Measurements from ENCODE around the gene SLC29A1.

Gene SLC29A1

DNA sequence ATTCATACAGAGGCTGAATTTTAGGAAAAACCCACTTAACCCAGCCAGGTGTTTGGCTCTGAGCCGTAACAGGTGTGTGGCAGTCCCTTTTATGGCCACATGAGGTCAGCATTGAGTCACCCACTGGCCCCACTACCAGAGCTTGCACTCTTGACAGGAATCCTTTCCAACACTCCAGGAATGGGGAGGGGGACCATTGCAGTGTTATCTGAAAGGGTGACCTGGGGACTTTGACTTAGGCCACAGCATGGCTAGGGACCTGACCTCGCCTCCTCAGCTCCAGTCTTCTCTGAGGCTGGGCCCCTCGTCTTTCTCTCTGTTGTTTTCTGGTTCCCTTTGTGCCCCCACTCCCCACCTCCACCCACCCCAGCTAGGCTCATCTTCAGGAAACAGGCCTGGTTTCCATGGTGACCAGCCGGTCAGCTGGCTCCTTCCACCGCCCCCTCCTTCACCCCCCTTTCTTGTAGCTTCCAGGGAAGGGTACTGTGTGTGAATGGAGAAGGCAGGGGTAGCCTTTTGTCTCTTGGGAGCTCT lies 44.8 kb downstream of the SLC29A1 start:
- peak; percentile 70 for DNase-seq (ENCODE audit: low spot score)

DNA sequence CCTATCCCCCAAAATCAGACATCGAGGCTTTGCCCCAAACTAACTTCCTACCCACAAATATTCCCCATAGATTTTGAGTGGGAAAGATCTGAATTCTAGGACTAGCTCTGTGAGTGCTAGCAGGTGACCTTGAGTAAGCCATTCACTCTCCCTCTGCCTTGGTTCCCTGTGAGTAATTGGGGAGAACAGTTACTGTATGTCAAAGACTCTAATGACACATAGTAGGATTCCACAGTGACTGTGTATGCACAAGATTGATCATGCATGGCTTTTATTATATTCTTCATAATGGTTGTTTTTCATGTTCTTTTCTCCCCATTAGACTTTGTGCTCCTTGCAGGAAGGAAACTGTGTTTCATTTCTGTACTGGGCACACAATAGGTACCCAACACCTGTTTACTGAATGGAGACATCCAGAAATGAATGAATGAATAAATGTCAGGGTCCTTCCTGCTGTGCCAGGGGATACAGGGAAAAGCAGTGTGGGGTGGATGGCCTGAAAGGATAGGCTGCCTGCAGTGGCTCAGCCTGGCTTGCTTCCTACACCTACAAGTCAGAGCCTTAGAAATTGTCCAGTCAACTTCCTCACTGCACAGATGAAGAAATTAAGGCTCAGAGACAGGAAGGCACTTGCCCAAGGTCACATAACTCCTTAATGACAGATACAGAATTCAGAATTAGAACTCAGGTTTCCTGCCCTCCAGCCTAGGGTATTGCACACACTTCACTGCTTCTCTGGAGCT lies 46.0 kb downstream of the SLC29A1 start:
- no peak for DNase-seq (ENCODE audit: low spot score)

DNA sequence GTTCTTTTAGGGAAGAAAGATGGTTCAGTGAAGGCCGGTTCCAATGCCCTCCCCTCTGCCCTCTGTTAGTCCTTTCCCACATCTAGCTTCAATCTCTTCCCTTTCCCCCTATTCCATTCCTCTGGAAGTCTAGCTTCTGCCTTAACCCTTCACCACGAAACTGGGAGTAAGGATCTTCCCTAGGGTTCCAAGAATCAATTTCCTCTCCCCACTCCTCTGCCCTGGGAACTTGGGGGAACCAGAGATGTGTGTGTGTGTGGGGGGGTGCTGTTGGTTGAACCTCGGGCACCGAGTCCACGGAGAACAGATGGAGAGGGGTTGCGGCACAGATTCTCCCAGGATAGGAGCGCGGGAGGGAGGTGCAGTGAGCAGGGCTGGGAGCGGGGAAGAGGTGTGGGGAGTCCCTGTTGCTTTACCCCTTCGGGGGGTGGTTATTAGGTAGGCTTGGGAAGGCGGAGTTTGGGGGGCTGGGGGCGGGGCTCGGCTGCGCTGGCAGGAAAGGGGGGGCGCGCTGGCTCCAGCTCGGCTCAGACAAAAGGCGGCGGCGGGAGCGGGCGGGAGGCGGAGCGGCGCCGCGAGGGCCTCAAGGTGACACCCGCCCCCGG lies 46.6 kb downstream of the SLC29A1 start, which contains the start of gene TMEM151B:
TMEM151B (plus strand) TSS at position 530 of the 605 bp plus-strand sequence. CDS start 293 bp downstream, outside the sequence.
- DNase-seq (ENCODE audit: low spot score), result no peak

DNA sequence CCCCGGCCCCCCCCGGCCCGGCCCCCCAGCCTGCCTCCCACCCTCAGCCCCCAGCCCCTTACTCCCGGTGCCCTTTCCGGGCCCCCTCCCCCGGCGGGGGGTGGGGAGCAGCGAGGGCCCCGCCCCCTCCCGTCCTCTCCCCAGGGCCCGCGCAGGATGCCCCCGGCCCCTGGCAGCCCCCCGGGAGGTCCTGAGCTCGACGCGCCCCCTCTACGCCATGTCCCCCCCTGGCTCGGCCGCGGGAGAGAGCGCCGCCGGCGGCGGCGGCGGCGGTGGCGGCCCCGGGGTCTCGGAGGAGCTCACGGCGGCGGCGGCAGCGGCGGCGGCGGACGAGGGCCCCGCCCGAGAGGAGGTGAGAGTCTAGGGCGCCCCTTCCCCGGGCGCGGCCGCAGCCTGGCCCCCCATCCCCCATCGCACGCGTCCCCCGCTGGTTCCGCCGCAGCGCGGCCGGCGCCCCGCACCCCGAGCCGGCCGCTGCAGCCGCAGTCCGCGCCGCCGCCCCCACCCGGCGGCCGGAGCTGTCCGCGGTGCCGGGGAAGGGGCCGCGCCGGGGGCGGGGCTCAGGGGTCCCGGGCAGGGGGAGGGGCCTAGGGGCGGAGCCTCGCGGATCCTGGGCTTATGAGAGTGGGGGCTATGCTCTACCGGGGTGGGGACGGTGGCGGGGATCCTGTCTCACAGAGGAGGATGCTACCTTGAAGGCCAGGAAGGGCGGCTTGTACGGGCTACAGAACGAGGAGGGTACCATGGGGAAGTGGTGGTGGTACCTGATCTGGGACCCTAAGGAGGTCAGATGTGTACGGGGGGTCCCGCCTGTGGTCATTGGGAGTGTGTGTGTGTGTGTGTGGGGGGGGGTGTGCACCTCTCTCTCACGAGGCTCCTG lies 47.4 kb downstream of the SLC29A1 start:
- DNase-seq (ENCODE audit: low spot score), result no peak

DNA sequence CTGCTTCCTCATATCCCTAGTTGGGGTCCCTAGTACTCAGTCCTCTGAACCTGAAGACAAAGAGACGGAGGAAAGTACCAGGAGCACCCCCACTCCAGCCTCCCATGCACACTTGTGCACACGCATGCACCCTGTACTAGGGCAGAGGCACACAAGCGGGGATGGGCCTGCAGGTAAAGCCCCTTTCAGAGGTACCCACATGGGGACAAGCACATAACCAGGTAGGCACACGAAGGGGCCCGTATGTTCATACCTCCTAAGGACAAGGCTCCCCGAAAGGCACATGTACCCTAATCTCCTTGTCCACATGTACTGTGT lies 48.0 kb downstream of the SLC29A1 start:
- DNase-seq (ENCODE audit: low spot score), result no peak

DNA sequence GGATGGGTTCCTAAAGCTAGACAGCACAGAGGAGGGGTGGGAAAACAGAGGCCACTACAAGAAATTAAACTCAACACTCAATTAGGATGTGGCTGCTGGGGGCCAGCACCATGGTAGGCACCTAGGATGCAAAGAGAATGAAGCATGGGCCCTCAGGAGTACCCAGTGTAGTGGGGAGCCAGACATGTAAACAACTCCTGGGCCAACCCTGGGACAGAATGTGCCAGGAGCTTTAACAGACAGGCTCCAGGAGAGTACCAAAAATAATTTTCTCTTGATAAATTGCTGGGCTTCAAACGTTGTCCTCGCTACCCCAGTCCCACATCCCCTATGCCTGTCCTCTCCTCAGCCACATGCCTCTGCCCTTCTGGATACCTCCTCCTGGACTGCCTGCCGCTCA lies 48.5 kb downstream of the SLC29A1 start:
- no peak for DNase-seq (ENCODE audit: low spot score)

DNA sequence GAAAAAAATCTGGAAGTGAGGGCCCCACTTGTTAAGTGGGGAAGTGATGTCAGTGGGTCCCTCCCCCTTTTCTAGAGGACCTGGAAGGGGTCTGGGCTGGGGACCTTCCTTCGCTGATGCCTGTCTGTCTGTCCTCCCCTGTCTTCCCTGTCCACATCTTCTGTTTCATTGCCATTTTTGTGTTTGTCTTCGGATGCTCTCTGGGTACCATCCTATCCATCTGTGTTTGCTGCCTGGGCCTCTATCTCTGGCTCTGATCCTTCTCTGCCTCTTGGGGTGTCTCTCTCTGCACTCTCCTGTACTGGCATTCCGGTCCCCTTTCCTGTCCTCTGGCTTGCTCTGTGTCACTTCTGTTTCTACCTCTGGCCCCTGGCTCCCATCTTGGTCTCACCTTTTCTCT lies 49.1 kb downstream of the SLC29A1 start:
- no peak for DNase-seq (ENCODE audit: low spot score)

DNA sequence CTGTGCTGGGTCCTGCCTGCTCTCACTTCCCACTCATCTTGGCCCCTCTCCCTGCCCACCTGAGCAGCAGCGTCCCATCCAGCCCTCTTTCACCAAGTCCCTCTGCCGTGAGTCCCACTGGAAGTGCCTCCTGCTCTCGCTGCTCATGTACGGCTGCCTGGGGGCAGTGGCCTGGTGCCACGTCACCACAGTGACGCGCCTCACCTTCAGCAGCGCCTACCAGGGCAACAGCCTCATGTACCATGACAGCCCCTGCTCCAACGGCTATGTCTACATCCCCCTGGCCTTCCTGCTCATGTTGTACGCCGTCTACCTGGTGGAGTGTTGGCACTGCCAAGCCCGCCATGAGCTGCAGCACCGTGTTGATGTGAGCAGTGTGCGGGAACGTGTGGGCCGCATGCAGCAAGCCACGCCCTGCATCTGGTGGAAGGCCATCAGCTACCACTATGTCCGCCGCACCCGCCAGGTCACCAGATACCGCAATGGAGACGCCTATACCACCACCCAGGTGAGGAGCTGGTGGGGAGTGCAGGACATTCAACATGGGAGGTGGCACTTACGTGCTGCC lies 49.7 kb downstream of the SLC29A1 start:
- no peak for DNase-seq (ENCODE audit: low spot score)

DNA sequence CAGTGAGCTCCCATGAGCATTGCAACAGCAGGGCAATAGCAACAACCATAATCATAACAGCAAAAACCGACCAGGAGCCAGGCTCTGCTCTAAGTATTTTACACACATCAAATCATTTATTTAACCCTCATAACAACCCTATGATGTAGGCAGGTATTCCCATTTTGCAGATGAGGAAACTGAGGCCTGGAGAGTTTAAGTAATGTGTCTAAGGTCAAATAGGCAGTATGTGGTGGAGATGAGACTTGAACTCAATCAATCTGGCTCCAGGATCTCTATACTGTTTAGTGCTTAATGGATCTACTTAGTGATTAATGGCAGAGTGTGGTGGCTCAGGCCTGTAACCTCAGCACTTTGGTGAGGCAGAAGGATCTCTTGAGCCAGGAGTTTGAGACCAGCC lies 50.2 kb downstream of the SLC29A1 start:
- DNase-seq (ENCODE audit: low spot score), result no peak

DNA sequence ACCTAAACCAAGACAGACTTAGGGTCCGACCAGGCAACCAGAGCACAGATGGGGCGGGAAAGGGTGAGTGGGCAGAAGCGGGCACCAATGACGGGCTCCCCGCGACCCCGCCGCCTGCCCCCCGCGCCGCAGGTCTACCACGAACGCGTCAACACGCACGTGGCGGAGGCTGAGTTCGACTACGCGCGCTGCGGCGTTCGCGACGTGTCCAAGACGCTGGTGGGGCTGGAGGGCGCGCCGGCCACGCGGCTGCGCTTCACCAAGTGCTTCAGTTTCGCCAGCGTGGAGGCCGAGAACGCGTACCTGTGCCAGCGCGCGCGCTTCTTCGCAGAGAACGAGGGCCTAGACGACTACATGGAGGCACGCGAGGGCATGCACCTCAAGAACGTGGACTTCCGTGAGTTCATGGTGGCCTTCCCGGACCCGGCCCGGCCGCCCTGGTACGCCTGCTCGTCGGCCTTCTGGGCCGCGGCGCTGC lies 51.9 kb downstream of the SLC29A1 start:
- DNase-seq (ENCODE audit: low spot score), result no peak

DNA sequence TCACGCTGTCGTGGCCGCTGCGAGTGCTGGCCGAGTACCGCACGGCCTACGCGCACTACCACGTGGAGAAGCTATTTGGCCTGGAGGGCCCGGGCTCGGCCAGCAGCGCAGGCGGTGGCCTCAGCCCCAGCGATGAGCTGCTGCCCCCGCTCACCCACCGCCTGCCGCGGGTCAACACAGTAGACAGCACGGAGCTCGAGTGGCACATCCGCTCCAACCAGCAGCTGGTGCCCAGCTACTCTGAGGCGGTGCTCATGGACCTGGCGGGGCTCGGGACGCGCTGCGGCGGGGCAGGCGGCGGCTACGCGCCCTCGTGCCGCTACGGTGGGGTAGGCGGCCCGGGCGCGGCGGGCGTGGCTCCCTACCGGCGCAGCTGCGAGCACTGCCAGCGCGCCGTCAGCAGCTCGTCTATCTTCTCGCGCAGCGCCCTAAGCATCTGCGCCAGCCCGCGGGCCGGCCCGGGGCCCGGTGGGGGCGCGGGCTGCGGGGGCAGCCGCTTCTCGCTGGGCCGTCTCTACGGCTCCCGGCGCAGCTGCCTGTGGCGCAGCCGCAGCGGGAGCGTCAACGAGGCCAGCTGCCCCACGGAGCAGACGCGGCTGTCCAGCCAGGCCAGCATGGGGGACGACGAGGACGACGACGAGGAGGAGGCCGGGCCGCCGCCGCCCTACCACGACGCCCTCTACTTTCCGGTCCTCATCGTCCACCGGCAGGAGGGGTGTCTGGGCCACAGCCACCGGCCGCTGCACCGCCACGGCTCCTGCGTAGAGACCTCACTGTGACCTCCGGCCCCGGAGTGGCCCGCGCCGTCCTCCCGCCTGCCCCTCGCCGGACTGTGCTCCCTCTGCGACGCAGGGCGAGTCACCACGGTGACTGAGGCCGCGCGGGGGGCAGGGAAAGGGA lies 52.6 kb downstream of the SLC29A1 start:
- peak; percentile 14 for DNase-seq (ENCODE audit: low spot score)

DNA sequence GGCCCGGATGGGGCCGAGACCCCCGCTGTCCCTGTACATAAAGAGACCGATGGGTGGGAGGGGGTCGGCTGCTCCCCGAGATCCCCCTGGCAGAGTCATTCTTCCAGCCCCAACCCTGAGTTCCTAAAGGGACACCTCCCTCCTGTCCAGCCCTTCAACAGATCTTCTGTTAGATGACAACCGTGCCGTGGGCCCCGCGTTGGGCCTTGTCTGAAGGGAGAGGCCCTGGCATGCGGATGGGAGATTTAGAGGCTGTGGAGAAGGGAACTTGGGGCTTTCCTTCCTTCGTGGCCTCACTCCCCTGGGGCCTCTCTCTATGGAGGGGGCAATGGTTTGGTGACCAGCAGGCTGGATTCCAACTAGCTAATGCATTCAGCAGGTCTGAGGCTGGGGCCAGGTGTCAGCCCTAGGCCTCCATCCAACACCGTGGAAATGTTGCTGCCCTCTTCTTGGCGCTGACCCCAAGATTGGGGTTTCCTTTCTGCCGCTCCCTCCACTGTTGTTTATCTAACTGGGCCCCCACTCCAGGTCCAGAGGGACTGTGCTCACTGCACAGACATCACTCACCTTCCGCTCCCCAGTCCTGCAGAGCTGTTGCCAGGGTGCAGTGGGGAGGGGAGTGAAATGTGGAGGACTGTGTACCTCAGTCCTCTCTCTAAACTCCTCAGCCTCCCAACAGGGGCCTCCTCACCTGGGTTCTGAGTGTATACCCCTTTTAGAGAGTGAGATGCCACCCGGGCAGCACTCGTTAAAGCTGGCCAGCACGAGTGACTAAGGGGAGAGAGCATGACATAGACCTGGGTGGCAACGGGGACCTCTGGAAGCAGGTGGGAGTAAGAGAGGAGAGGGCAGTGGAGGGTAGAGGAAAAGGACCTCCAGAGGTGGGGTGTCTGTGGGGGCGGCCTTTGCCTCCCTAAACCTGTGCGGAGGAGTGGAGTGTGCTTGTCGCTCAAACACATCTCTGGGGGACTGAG lies 53.6 kb downstream of the SLC29A1 start:
- DNase-seq (ENCODE audit: low spot score), result no peak

DNA sequence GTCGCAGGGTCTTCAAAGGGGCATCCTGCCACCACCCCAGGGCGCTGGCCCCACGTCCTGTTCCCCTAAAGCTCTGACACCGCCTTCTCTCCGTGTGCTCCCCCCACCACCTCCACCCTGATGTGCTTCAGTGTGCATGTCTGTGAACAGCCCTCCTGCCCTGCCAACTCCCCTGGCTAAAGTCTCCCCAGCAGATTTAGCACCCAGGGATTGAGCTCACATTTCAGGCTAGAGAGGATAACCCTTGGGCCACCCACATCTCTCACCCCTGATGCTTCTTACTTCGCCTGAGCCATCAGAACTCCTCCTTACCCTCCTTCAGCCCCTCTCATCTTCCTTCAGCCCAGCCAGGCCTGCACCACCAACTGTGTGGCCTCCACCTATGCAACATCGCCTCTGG lies 54.4 kb downstream of the SLC29A1 start:
- DNase-seq (ENCODE audit: low spot score), result no peak

DNA sequence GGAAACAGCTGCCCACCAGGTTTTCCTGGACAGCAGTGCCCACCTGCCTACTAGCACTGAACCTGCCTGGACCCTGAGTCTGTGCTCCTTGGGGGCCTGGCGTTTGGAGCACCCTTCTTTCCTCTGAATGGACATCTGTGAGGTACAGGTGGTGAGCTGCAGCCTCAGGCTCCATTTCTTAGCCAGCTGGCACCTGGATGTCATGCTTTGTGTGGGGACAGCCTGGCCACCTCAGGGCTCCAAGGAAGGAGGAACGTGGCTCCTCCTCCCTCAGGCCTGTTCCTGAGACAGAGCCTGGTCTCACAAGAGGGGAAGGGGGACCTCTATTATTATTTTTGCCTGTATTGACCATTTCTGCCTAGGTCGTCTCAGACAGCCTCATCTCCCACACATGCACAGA lies 54.9 kb downstream of the SLC29A1 start:
- no peak for DNase-seq (ENCODE audit: low spot score)

DNA sequence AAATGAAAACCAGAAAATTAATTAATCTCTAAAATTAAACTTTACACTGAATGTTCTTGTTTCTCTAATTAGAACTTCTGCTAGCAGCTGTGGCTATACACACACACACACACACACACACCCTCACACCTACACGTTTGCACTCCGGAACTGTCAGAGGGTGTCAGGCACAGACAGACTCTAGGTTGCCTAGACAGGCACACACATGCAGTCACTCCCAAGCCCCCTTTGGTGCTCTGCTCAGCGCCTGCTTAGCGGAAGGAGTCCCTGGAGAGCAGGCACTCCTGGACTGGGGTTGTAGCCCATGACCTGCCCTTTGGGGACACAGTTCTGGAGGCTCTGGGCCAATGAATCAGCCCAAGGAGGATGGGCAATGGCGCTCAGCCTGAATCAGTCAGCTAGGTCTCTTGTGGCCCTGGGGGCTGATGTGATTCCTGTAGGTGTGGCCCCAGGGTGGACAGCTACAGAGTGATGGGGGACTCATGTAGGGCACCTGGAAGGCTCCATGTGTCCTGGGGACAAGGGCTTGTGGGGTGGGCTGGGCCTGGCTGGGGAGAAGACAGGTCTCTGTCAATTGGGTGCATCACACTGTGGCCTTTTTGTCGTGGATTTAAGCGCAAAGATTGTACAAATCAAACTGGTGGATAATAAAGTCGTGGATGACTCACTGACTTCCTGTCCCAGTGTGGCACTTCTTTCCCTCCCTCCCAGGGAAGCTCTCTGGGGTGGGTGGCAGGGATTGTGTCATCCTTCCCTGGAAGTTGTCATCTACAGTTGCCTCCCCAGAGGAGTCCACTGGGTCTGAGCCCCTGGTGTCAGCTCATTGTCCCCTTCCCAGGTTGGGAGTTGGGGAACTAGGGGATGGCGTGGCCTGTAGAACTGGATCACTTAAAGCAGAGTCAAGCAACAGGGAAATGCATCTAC lies 55.6 kb downstream of the SLC29A1 start:
- DNase-seq (ENCODE audit: low spot score), result no peak

All from CD4-positive, alpha-beta T cell treated with Interleukin-2 at 100 ng/mL for 4 hours (primary cell).